Measurements from ENCODE around the gene PRKACA. TPM values are rescaled to one million over a fixed set of nuclear protein-coding genes. Genes with fewer than 3 reads are reported as not detected.
A peak's percentile ranks its signal among the peaks of the same experiment; 100 is the strongest.

The PRKACA gene
- total RNA-seq, 1 experiment from 2014 or later, result 56.7 TPM

DNA sequence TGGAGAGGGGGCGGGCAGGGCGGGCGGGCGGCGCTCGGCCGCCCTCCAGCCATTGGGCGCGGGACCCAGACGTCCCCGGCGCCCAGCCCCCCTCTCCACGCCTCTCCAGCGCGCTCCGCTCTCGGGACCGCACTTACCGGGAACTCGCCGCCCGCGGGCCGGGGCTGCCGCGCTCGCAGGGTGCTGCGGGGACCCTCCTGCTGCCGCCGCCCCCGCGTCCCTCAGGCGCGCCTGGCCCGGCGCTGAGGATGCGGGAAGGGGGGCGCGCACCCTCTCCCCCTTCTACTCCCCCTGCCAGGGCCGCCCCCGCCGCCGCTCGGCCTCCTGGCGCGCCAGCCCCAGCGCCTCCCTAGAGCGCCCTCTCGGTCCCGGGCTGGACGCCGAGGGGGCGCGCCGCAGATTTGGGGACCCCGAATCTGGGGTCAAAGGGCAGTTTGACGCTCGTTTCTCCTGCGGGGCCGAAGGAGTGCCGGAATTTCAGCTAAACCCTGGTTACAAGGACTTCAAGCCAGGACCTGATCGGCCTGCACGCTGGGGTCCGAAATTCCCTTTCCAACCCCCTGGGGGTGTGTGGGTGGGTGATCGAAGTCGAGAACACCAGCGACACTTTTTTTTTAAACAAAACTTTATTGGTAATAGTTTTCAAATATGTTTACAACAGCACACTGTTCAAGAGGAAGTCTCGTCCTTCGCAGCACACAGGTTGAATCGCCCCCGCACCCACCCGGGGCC is 26.3 kb downstream of the PRKACA start:
- ChIA-PET POLR2A (ENCODE audit: low non-redundant PET) (no interaction called here), CTCF (no interaction called here)
- peak; percentile 80 for DNase-seq (ENCODE audit: low spot score)
- no TSS peak for BruUV-seq (replicated peaks)
- H3K36me3 ChIP-seq (ENCODE audit: insufficient read depth, low read length, poor library complexity, severe bottlenecking), result peaks cover 12% of the 10 kb centered on the region
- no peaks in the 10 kb centered on the region for H3K4me1 ChIP-seq (ENCODE audit: insufficient read depth, low read length, poor library complexity, severe bottlenecking)
- H3K4me3 ChIP-seq (ENCODE audit: low read depth, low read length, poor library complexity, severe bottlenecking), result peak overlapping the region; percentile 84
- no peak for TF ChIP-seq EZH2 (IDR thresholded peaks at IDR 0.05; ENCODE audit: borderline replicate concordance, low read depth, low read length, poor library complexity, severe bottlenecking)
- TF ChIP-seq, protein P1, sequence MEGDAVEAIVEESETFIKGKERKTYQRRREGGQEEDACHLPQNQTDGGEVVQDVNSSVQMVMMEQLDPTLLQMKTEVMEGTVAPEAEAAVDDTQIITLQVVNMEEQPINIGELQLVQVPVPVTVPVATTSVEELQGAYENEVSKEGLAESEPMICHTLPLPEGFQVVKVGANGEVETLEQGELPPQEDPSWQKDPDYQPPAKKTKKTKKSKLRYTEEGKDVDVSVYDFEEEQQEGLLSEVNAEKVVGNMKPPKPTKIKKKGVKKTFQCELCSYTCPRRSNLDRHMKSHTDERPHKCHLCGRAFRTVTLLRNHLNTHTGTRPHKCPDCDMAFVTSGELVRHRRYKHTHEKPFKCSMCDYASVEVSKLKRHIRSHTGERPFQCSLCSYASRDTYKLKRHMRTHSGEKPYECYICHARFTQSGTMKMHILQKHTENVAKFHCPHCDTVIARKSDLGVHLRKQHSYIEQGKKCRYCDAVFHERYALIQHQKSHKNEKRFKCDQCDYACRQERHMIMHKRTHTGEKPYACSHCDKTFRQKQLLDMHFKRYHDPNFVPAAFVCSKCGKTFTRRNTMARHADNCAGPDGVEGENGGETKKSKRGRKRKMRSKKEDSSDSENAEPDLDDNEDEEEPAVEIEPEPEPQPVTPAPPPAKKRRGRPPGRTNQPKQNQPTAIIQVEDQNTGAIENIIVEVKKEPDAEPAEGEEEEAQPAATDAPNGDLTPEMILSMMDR (conservative IDR thresholded peaks at IDR 0.05; ENCODE audit: low read depth, low read length), result peak; percentile 44; the same call in 1 of the 2 replicates
- H3K9me3 ChIP-seq (ENCODE audit: low read depth, low read length, poor library complexity, severe bottlenecking), result peaks cover 8% of the 10 kb centered on the region
- peak overlapping the region; percentile 90 for H3K27ac ChIP-seq (ENCODE audit: low read depth, low read length, poor library complexity, severe bottlenecking)
- intact Hi-C loops (cut with micrococcal nuclease; ENCODE audit: unreplicated experiment), result no loop called here
- H3K27me3 ChIP-seq (replicated peaks; ENCODE audit: insufficient read depth, low read depth, low read length, poor library complexity), result no peaks in the 10 kb centered on the region

GRCh38 chr19:14090509-14091080 is 27.0 kb downstream of the PRKACA start, which contains the start of gene SAMD1:
Gene SAMD1 (minus strand): TSS chr19:14090751.
- Histone ChIP-seq H3K27ac (ENCODE audit: low read depth, low read length, poor library complexity, severe bottlenecking) (peak within 1 kb of the TSS; percentile 90), H3K36me3 (ENCODE audit: insufficient read depth, low read length, poor library complexity, severe bottlenecking) (peaks cover 12% of the 10 kb centered on the region), H3K9me3 (ENCODE audit: low read depth, low read length, poor library complexity, severe bottlenecking) (peaks cover 8% of the 10 kb centered on the region), H3K27me3 (replicated peaks; ENCODE audit: insufficient read depth, low read depth, low read length, poor library complexity) (no peaks in the 10 kb centered on the region), H3K4me1 (ENCODE audit: insufficient read depth, low read length, poor library complexity, severe bottlenecking) (no peaks in the 10 kb centered on the region), H3K4me3 (ENCODE audit: low read depth, low read length, poor library complexity, severe bottlenecking) (peak within 1 kb of the TSS; percentile 84)
- no peak for TF ChIP-seq EZH2 (IDR thresholded peaks at IDR 0.05; ENCODE audit: borderline replicate concordance, low read depth, low read length, poor library complexity, severe bottlenecking)
- TF ChIP-seq, protein P1 (conservative IDR thresholded peaks at IDR 0.05; ENCODE audit: low read depth, low read length), result no peak
- POLR2A ChIA-PET (ENCODE audit: low non-redundant PET), result interaction anchor here (0.6 kb wide), 1 partner anchor 1298 kb away, joined by 3 read pairs; no protein-coding TSS in a partner anchor
- CTCF ChIA-PET, result interaction anchor here (0.6 kb wide), 1 partner anchor 294 kb away, joined by 5 read pairs; no protein-coding TSS in a partner anchor
- intact Hi-C loops (cut with micrococcal nuclease; ENCODE audit: unreplicated experiment), result no loop called here
- DNase-seq (ENCODE audit: low spot score), result peak; percentile 95
- BruUV-seq (replicated peaks), result no TSS peak

- intact Hi-C loops (cut with micrococcal nuclease; ENCODE audit: unreplicated experiment), result no loop called here
- peaks cover 8% of the 10 kb centered on the region for H3K9me3 ChIP-seq (ENCODE audit: low read depth, low read length, poor library complexity, severe bottlenecking)
- DNase-seq (ENCODE audit: low spot score), result peak; percentile 74
- peak overlapping the region; percentile 61 for H3K27ac ChIP-seq (ENCODE audit: low read depth, low read length, poor library complexity, severe bottlenecking)
- peaks cover 12% of the 10 kb centered on the region for H3K36me3 ChIP-seq (ENCODE audit: insufficient read depth, low read length, poor library complexity, severe bottlenecking)
- ChIA-PET POLR2A (ENCODE audit: low non-redundant PET) (interaction anchor here (0.6 kb wide), 1 partner anchor 1297 kb away, joined by 3 read pairs; no protein-coding TSS in a partner anchor), CTCF (interaction anchor here (0.6 to 0.7 kb wide), 3 partner anchors 295 to 823 kb away, joined by 5 to 12 read pairs (median 7); no protein-coding TSS in a partner anchor)
- BruUV-seq (replicated peaks), result no TSS peak
- TF ChIP-seq EZH2 (IDR thresholded peaks at IDR 0.05; ENCODE audit: borderline replicate concordance, low read depth, low read length, poor library complexity, severe bottlenecking), result no peak
- TF ChIP-seq, protein P1 (conservative IDR thresholded peaks at IDR 0.05; ENCODE audit: low read depth, low read length), result peak; percentile 16; the same call in 1 of the 2 replicates
- H3K4me3 ChIP-seq (ENCODE audit: low read depth, low read length, poor library complexity, severe bottlenecking), result peak overlapping the region; percentile 64
- H3K27me3 ChIP-seq (replicated peaks; ENCODE audit: insufficient read depth, low read depth, low read length, poor library complexity), result no peaks in the 10 kb centered on the region
- H3K4me1 ChIP-seq (ENCODE audit: insufficient read depth, low read length, poor library complexity, severe bottlenecking), result no peaks in the 10 kb centered on the region
Measured at GRCh38 chr19:14089662-14090508, 27.7 kb downstream of the PRKACA start.

Data from A673 (cell line).